Measurements from ENCODE around the gene PCDH8.
A peak's percentile ranks its signal among the peaks of the same experiment; 100 is the strongest.

Gene PCDH8

GRCh38 chr13:52848455-52849195 is at the start of gene PCDH8:
Gene PCDH8, minus strand, starts transcription at chr13:52848640. Its CDS starts 204 bp downstream, at chr13:52848436.
- Histone ChIP-seq H3K36me3 (no peaks in the 10 kb centered on the region), H3K4me3 (ENCODE audit: low read depth, low read length) (peak within 1 kb of the TSS; percentile 19), H3K9me3 (ENCODE audit: severe bottlenecking) (no peaks in the 10 kb centered on the region), H3K27me3 (ENCODE audit: insufficient read depth, low read depth, severe bottlenecking) (peaks cover 83% of the 10 kb centered on the region), H3K27ac (no peak within 1 kb of the TSS)
- DNase-seq: peak; percentile 69
- TF ChIP-seq CTCF (IDR thresholded peaks at IDR 0.05; ENCODE audit: low read depth, low read length): no peak

GRCh38 chr13:52896827-52897659 is 48.6 kb upstream of the PCDH8 start:
- no peaks in the 10 kb centered on the region for H3K27me3 ChIP-seq (ENCODE audit: insufficient read depth, low read depth, severe bottlenecking)
- H3K4me3 ChIP-seq (ENCODE audit: low read depth, low read length): no peak overlapping the region
- peak; percentile 51 for TF ChIP-seq CTCF (IDR thresholded peaks at IDR 0.05; ENCODE audit: low read depth, low read length)
- peak; percentile 18 for DNase-seq
- no peaks in the 10 kb centered on the region for H3K36me3 ChIP-seq
- no peaks in the 10 kb centered on the region for H3K9me3 ChIP-seq (ENCODE audit: severe bottlenecking)
- H3K27ac ChIP-seq: no peak overlapping the region

- TF ChIP-seq CTCF (IDR thresholded peaks at IDR 0.05; ENCODE audit: low read depth, low read length): no peak
- DNase-seq: no peak
- Histone ChIP-seq H3K27me3 (ENCODE audit: insufficient read depth, low read depth, severe bottlenecking) (no peaks in the 10 kb centered on the region), H3K9me3 (ENCODE audit: severe bottlenecking) (no peaks in the 10 kb centered on the region), H3K36me3 (no peaks in the 10 kb centered on the region), H3K27ac (no peak overlapping the region), H3K4me3 (ENCODE audit: low read depth, low read length) (no peak overlapping the region)
These were observed 46.0 kb upstream of the PCDH8 start for GRCh38 chr13:52894413-52894812.

- Histone ChIP-seq H3K9me3 (ENCODE audit: severe bottlenecking) (no peaks in the 10 kb centered on the region), H3K27ac (no peak overlapping the region), H3K4me3 (ENCODE audit: low read depth, low read length) (no peak overlapping the region), H3K36me3 (no peaks in the 10 kb centered on the region), H3K27me3 (ENCODE audit: insufficient read depth, low read depth, severe bottlenecking) (no peaks in the 10 kb centered on the region)
- TF ChIP-seq CTCF (IDR thresholded peaks at IDR 0.05; ENCODE audit: low read depth, low read length): no peak
- DNase-seq: no peak
These were observed 44.5 kb upstream of the PCDH8 start for GRCh38 chr13:52892925-52893324.

- no peaks in the 10 kb centered on the region for H3K27me3 ChIP-seq (ENCODE audit: insufficient read depth, low read depth, severe bottlenecking)
- H3K4me3 ChIP-seq (ENCODE audit: low read depth, low read length): no peak overlapping the region
- no peaks in the 10 kb centered on the region for H3K36me3 ChIP-seq
- no peak for DNase-seq
- TF ChIP-seq CTCF (IDR thresholded peaks at IDR 0.05; ENCODE audit: low read depth, low read length): no peak
- no peaks in the 10 kb centered on the region for H3K9me3 ChIP-seq (ENCODE audit: severe bottlenecking)
- no peak overlapping the region for H3K27ac ChIP-seq
These were observed 43.3 kb upstream of the PCDH8 start for GRCh38 chr13:52891706-52892105.
